ENCODE measurements around the gene USP11.
A peak's percentile ranks its signal among the peaks of the same experiment; 100 is the strongest.
"Not testable (repeated sequence)": the region's sequence is repeated elsewhere in the genome, so short reads cannot be mapped to it uniquely, and the experiment has no call there.

The USP11 gene

GRCh38 chrX:47266643-47267042 lies 33.8 kb downstream of the USP11 start:
- no peak for DNase-seq (ENCODE audit: low read depth)
- no peak for TF ChIP-seq CTCF (conservative IDR thresholded peaks at IDR 0.05; ENCODE audit: low read length)
- H3K4me3 ChIP-seq (ENCODE audit: low read length), result no peak overlapping the region

- no peak for TF ChIP-seq CTCF (conservative IDR thresholded peaks at IDR 0.05; ENCODE audit: low read length)
- DNase-seq (ENCODE audit: low read depth), result no peak
- no peak overlapping the region for H3K4me3 ChIP-seq (ENCODE audit: low read length)
Observed at GRCh38 chrX:47272013-47272408, 39.2 kb downstream of the USP11 start.

- no peak for DNase-seq (ENCODE audit: low read depth)
- no peak for TF ChIP-seq CTCF (conservative IDR thresholded peaks at IDR 0.05; ENCODE audit: low read length)
- no peak overlapping the region for H3K4me3 ChIP-seq (ENCODE audit: low read length)
Observed at GRCh38 chrX:47273011-47273730, 40.4 kb downstream of the USP11 start.

GRCh38 chrX:47278691-47279090 lies 45.9 kb downstream of the USP11 start:
- no peak for TF ChIP-seq CTCF (conservative IDR thresholded peaks at IDR 0.05; ENCODE audit: low read length)
- no peak overlapping the region for H3K4me3 ChIP-seq (ENCODE audit: low read length)
- DNase-seq (ENCODE audit: low read depth), result peak; percentile 72

DNA sequence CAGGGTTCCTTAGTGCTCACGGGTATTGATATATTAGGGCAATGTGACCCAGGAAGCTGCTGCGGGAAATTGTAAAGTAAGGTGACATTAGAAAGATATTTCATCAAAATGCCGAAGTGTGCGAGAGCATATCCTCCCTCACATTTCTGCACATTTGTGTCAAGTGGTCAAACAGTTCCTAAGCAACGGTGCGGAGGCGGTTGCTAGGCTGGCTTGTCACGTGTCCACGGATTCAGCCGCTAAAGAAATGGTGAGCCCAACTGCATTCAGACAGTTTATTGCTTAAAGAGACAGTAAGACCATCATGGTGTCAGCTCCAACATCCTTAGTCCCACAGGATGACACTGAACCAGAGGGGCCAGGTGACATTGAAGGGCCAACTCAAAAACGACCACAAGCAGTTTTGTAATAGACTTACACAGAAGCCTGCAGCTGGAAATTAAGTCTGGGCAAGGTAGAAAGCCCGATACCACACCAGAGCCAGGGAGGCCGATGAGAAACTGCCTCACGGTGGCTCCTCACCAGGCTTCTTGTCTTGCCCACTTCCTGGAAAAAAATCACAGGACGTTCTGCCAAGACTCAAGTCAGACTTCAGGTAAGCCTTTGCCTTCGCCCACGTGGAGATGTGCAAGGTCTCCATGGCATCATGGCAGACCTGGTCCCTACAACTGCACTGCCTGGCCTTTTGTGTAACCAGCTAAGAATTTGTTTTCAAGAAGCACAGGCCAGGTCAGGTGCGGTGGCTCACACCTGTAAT lies 50.4 kb downstream of the USP11 start:
- TF ChIP-seq CTCF (conservative IDR thresholded peaks at IDR 0.05; ENCODE audit: low read length), result no peak
- H3K4me3 ChIP-seq (ENCODE audit: low read length), result no peak overlapping the region
- peak; percentile 38 for DNase-seq (ENCODE audit: low read depth)

DNA sequence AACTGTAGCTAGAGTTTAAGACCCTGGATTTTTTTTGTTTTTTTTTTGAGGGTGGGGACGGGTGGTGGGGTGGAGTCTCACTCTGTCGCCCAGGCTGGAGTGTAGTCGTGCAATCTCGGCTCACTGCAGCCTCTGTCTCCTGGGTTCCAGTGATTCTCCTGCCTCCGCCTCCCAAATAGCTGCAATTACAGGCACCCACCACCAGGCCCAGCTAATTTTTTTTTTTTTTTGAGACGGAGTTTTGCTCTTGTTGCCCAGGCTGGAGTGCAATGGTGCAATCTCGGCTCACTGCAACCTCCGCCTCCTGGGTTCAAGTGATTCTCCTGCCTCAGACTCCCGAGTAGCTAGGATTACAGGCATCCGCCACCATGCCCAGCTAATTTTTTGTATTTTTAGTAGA lies 51.8 kb downstream of the USP11 start:
- DNase-seq (ENCODE audit: low read depth); H3K4me3 ChIP-seq (ENCODE audit: low read length): not testable (repeated sequence)

GRCh38 chrX:47285836-47286320 lies 53.1 kb downstream of the USP11 start:
- DNase-seq (ENCODE audit: low read depth), result peak; percentile 53
- H3K4me3 ChIP-seq (ENCODE audit: low read length), result no peak overlapping the region
- no peak for TF ChIP-seq CTCF (conservative IDR thresholded peaks at IDR 0.05; ENCODE audit: low read length)

Data from AG10803 (cell line).